ENCODE data around the gene CST2. TPM values are rescaled to one million over a fixed set of nuclear protein-coding genes. Genes with fewer than 3 reads are reported as not detected.
"Not testable (repeated sequence)": the region's sequence is repeated elsewhere in the genome, so short reads cannot be mapped to it uniquely, and the experiment has no call there.

Gene CST2
- not detected for polyA plus RNA-seq (2013, experiment 1 of 4)
- not detected for polyA plus RNA-seq (2013, experiment 2 of 4)
- polyA plus RNA-seq (2013, experiment 3 of 4): 0.80 TPM
- 0.89 TPM for polyA plus RNA-seq (2013, experiment 4 of 4)

- Histone ChIP-seq H3K4me1 (ENCODE audit: control insufficient read depth, insufficient read depth, low read length) (peaks cover 18% of the 10 kb centered on the region), H3K27ac (ENCODE audit: insufficient read depth, low read depth, low read length, poor library complexity, severe bottlenecking) (no peak within 1 kb of the TSS), H3K4me3 (ENCODE audit: insufficient read depth, low read depth, low read length) (no peak within 1 kb of the TSS), H3K36me3 (ENCODE audit: control insufficient read depth, insufficient read depth, low read length) (no peaks in the 10 kb centered on the region), H3K9me3 (ENCODE audit: control insufficient read depth, low read length) (no peaks in the 10 kb centered on the region), H3K27me3 (ENCODE audit: control insufficient read depth, insufficient read depth, low read length, poor library complexity, severe bottlenecking) (no peaks in the 10 kb centered on the region)
- 55 to 61% methylated on average over 4 of the region's 4 CpGs for WGBS, 2 experiments
Observed at GRCh38 chr20:23826541-23827021, at the start of gene CST2. TSS of gene CST2 (minus strand) at chr20:23826729. CDS start at chr20:23826660, 69 bp downstream.

- H3K27ac ChIP-seq (ENCODE audit: insufficient read depth, low read depth, low read length, poor library complexity, severe bottlenecking): no peak overlapping the region
- 89 to 94% methylated on average over 6 of the region's 6 CpGs for WGBS, 2 experiments
- H3K9me3 ChIP-seq (ENCODE audit: control insufficient read depth, low read length): no peaks in the 10 kb centered on the region
- no peak overlapping the region for H3K4me3 ChIP-seq (ENCODE audit: insufficient read depth, low read depth, low read length)
- no peaks in the 10 kb centered on the region for H3K4me1 ChIP-seq (ENCODE audit: control insufficient read depth, insufficient read depth, low read length)
- no peaks in the 10 kb centered on the region for H3K36me3 ChIP-seq (ENCODE audit: control insufficient read depth, insufficient read depth, low read length)
- H3K27me3 ChIP-seq (ENCODE audit: control insufficient read depth, insufficient read depth, low read length, poor library complexity, severe bottlenecking): no peaks in the 10 kb centered on the region
Observed at GRCh38 chr20:23875606-23876237, 49.2 kb upstream of the CST2 start.

GRCh38 chr20:23874747-23875146, 48.2 kb upstream of the CST2 start:
- 88 to 91% methylated on average over 5 of the region's 5 CpGs for WGBS, 2 experiments
- H3K4me1 ChIP-seq (ENCODE audit: control insufficient read depth, insufficient read depth, low read length): no peaks in the 10 kb centered on the region
- H3K27ac ChIP-seq (ENCODE audit: insufficient read depth, low read depth, low read length, poor library complexity, severe bottlenecking): no peak overlapping the region
- no peak overlapping the region for H3K4me3 ChIP-seq (ENCODE audit: insufficient read depth, low read depth, low read length)
- no peaks in the 10 kb centered on the region for H3K9me3 ChIP-seq (ENCODE audit: control insufficient read depth, low read length)
- no peaks in the 10 kb centered on the region for H3K27me3 ChIP-seq (ENCODE audit: control insufficient read depth, insufficient read depth, low read length, poor library complexity, severe bottlenecking)
- H3K36me3 ChIP-seq (ENCODE audit: control insufficient read depth, insufficient read depth, low read length): no peaks in the 10 kb centered on the region

GRCh38 chr20:23873370-23874015, 47.0 kb upstream of the CST2 start:
- Histone ChIP-seq H3K4me1 (ENCODE audit: control insufficient read depth, insufficient read depth, low read length) (no peaks in the 10 kb centered on the region), H3K27me3 (ENCODE audit: control insufficient read depth, insufficient read depth, low read length, poor library complexity, severe bottlenecking) (no peaks in the 10 kb centered on the region), H3K4me3 (ENCODE audit: insufficient read depth, low read depth, low read length) (no peak overlapping the region), H3K9me3 (ENCODE audit: control insufficient read depth, low read length) (no peaks in the 10 kb centered on the region), H3K27ac (ENCODE audit: insufficient read depth, low read depth, low read length, poor library complexity, severe bottlenecking) (no peak overlapping the region), H3K36me3 (ENCODE audit: control insufficient read depth, insufficient read depth, low read length) (no peaks in the 10 kb centered on the region)
- WGBS, 2 experiments: 73 to 81% methylated on average over 3 of the region's 3 CpGs

- Histone ChIP-seq H3K27me3 (ENCODE audit: control insufficient read depth, insufficient read depth, low read length, poor library complexity, severe bottlenecking) (no peaks in the 10 kb centered on the region), H3K36me3 (ENCODE audit: control insufficient read depth, insufficient read depth, low read length) (no peaks in the 10 kb centered on the region), H3K4me1 (ENCODE audit: control insufficient read depth, insufficient read depth, low read length) (no peaks in the 10 kb centered on the region), H3K27ac (ENCODE audit: insufficient read depth, low read depth, low read length, poor library complexity, severe bottlenecking) (no peak overlapping the region), H3K4me3 (ENCODE audit: insufficient read depth, low read depth, low read length) (no peak overlapping the region), H3K9me3 (ENCODE audit: control insufficient read depth, low read length) (no peaks in the 10 kb centered on the region)
- 83 to 100% methylated on average over 1 of the region's 1 CpG for WGBS, 2 experiments
Observed at GRCh38 chr20:23872065-23872464, 45.5 kb upstream of the CST2 start.

- H3K27me3 ChIP-seq (ENCODE audit: control insufficient read depth, insufficient read depth, low read length, poor library complexity, severe bottlenecking): no peaks in the 10 kb centered on the region
- no peaks in the 10 kb centered on the region for H3K4me1 ChIP-seq (ENCODE audit: control insufficient read depth, insufficient read depth, low read length)
- 29 to 46% methylated on average over 4 of the region's 4 CpGs for WGBS, 2 experiments
- no peaks in the 10 kb centered on the region for H3K9me3 ChIP-seq (ENCODE audit: control insufficient read depth, low read length)
- H3K27ac ChIP-seq (ENCODE audit: insufficient read depth, low read depth, low read length, poor library complexity, severe bottlenecking): no peak overlapping the region
- H3K36me3 ChIP-seq (ENCODE audit: control insufficient read depth, insufficient read depth, low read length): no peaks in the 10 kb centered on the region
- no peak overlapping the region for H3K4me3 ChIP-seq (ENCODE audit: insufficient read depth, low read depth, low read length)
Observed at GRCh38 chr20:23870461-23870860, 43.9 kb upstream of the CST2 start.

- H3K4me1 ChIP-seq (ENCODE audit: control insufficient read depth, insufficient read depth, low read length): no peaks in the 10 kb centered on the region
- H3K4me3 ChIP-seq (ENCODE audit: insufficient read depth, low read depth, low read length): no peak overlapping the region
- no peak overlapping the region for H3K27ac ChIP-seq (ENCODE audit: insufficient read depth, low read depth, low read length, poor library complexity, severe bottlenecking)
- 38 to 44% methylated on average over 2 of the region's 2 CpGs for WGBS, 2 experiments
- H3K27me3 ChIP-seq (ENCODE audit: control insufficient read depth, insufficient read depth, low read length, poor library complexity, severe bottlenecking): no peaks in the 10 kb centered on the region
- H3K9me3 ChIP-seq (ENCODE audit: control insufficient read depth, low read length): no peaks in the 10 kb centered on the region
- no peaks in the 10 kb centered on the region for H3K36me3 ChIP-seq (ENCODE audit: control insufficient read depth, insufficient read depth, low read length)
Observed at GRCh38 chr20:23869520-23869919, 43.0 kb upstream of the CST2 start.

- Histone ChIP-seq H3K4me1 (ENCODE audit: control insufficient read depth, insufficient read depth, low read length) (no peaks in the 10 kb centered on the region), H3K36me3 (ENCODE audit: control insufficient read depth, insufficient read depth, low read length) (no peaks in the 10 kb centered on the region), H3K27me3 (ENCODE audit: control insufficient read depth, insufficient read depth, low read length, poor library complexity, severe bottlenecking) (no peaks in the 10 kb centered on the region), H3K27ac (ENCODE audit: insufficient read depth, low read depth, low read length, poor library complexity, severe bottlenecking) (no peak overlapping the region), H3K4me3 (ENCODE audit: insufficient read depth, low read depth, low read length) (no peak overlapping the region), H3K9me3 (ENCODE audit: control insufficient read depth, low read length) (no peaks in the 10 kb centered on the region)
- 9 to 11% methylated on average over 3 of the region's 5 CpGs for WGBS, 2 experiments
Observed at GRCh38 chr20:23868321-23868720, 41.8 kb upstream of the CST2 start.

GRCh38 chr20:23867152-23867776, 40.7 kb upstream of the CST2 start:
- Histone ChIP-seq H3K4me1 (ENCODE audit: control insufficient read depth, insufficient read depth, low read length) (no peaks in the 10 kb centered on the region), H3K27me3 (ENCODE audit: control insufficient read depth, insufficient read depth, low read length, poor library complexity, severe bottlenecking) (no peaks in the 10 kb centered on the region), H3K4me3 (ENCODE audit: insufficient read depth, low read depth, low read length) (no peak overlapping the region), H3K27ac (ENCODE audit: insufficient read depth, low read depth, low read length, poor library complexity, severe bottlenecking) (no peak overlapping the region), H3K9me3 (ENCODE audit: control insufficient read depth, low read length) (no peaks in the 10 kb centered on the region), H3K36me3 (ENCODE audit: control insufficient read depth, insufficient read depth, low read length) (no peaks in the 10 kb centered on the region)
- WGBS, 2 experiments: 55 to 57% methylated on average over 7 to 9 of the region's 9 CpGs

- H3K36me3 ChIP-seq (ENCODE audit: control insufficient read depth, insufficient read depth, low read length); H3K27ac ChIP-seq (ENCODE audit: insufficient read depth, low read depth, low read length, poor library complexity, severe bottlenecking); H3K9me3 ChIP-seq (ENCODE audit: control insufficient read depth, low read length); H3K4me1 ChIP-seq (ENCODE audit: control insufficient read depth, insufficient read depth, low read length); H3K27me3 ChIP-seq (ENCODE audit: control insufficient read depth, insufficient read depth, low read length, poor library complexity, severe bottlenecking); H3K4me3 ChIP-seq (ENCODE audit: insufficient read depth, low read depth, low read length): not testable (repeated sequence)
- WGBS, 2 experiments: 61 to 64% methylated on average over 8 of the region's 10 CpGs
Observed at GRCh38 chr20:23860771-23861170, 34.2 kb upstream of the CST2 start.

Measured in ectodermal cell (in vitro differentiated cells).